ENCODE results near the gene HDHD3.
"Not testable (repeated sequence)": the region's sequence is repeated elsewhere in the genome, so short reads cannot be mapped to it uniquely, and the experiment has no call there.

The HDHD3 gene

DNA sequence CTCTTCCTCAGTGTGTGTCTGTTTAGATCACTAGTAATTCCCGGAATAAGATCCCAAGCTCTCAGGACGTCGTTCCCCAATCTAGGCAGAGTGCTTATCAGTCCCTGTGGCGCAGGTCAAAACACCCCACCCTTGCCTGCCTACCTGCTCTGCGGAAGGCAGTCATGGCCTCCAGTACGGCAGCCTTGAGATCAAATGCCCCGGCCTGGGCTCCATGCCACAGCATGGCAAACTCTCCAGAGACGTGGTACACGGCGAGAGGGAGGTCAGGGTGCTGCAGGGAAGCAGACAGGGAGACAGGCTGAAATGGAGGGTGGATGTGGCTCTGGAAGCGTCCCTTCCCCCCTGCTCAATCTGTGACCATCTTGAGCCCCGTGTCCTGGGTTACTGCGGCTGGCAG is 12.0 kb upstream of the HDHD3 start:
- no peak for DNase-seq

DNA sequence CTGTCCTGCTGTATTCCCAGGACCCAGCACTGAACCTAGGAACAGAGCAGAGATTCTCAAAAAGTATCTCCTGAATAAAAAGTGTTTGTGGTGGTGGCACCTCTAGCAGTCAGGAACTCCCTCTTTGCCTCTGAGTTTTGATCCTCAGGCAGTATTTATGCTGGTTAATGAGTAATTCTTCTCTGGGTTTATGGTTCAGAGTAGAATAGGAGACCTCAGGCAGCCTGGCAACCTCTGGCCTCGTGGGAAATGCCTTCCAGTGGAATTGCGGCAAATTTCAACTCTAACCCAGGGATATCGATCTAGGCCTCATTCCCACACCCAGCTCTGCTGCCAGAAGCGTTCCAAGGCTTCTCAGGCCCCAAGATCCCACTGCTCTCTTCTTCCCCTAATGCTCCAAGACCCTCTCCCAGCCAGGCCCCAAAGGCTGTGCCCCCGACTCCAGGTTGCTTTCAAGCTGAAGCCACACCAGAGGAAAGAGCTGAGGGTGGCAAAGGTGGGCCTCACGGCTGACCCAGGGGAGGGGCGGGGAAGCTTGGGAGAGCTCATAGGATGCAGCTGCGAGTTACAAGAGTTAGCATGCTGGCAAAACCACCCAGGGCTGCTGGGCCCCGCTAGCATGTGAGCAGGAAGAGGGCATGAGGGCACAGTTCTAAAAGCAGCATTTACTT is 10.9 kb upstream of the HDHD3 start:
- no peak for DNase-seq

DNA sequence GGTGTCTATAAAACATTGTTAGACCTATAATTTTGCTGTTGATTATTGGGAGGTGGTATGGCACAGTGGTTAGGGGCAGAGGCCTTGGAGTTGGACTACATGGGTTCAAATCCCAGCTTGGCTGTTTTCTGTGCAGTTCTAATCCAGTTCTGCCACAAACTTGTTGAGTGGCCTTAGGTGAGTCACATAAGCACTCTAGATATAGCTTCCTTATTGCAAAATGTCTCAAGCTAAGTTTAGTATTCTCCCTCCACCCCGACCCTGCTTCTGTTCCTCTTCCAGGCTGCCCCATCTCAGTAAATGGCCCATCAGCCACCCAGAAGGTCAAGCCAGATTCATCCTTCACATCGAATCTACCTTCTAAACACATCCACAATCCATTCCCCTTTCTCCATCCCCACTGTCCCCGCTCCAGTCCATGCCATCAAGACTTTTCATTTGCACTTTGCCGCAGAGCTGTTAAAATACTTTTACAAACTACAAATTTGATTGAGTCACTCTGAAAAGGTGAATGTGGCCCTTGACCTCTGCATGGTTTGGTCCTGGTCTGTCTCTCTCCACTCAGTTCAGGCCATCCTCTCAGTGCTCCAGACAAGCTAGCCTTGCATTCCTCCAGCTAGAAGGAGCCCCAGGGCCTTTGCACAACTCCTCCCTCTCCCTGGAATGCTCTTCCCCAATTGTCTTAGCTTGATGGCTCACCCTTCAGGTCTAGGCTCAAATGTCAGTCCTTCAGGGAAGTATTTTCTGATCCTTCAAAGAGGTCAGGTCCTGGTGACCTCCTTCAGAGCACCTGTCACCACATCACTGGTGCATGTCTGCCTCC is 10.0 kb upstream of the HDHD3 start:
- no peak for DNase-seq

DNA sequence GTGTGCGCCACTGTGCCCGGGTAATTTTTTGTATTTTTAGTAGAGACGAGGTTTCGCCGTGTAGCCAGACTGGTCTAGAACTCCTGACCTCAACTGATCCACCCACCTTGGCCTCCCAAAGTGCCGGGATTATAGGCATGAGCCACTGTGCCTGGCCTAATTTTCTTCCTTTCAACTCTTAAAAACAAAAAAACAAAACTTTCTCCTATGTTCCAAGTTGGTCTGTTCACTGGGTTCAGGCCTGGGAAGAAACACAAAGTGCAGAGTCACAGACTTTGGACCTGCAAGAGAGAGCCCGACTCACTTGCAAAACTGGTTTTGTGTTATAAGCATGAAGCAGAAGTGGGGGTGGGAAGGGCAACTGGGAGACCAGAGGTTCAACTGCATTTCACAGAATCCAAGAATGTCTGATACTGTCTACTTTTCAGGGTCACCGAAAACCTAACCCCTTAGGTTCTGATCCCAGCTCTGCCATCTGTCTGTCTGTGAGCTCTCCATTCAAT is 5.2 kb upstream of the HDHD3 start:
- no peak for DNase-seq

DNA sequence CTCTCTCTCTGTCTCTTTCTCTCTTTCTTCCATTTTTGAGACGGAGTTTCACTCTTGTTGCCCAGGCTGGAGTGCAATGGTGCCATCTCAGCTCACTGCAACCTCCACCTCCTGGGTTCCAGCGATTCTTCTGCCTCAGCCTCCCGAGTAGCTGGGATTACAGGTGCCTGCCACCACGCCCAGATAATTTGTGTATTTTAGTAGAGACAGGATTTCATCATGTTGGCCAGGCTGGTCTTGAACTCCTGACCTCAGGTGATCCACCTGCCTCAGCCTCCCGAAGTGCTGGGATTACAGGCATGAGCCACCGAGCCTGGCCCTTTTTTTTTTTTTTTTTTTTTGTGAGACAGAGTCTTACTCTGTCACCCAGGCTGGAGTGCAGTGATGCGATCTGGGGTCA is 4.7 kb upstream of the HDHD3 start:
- DNase-seq, result not testable (repeated sequence)

DNA sequence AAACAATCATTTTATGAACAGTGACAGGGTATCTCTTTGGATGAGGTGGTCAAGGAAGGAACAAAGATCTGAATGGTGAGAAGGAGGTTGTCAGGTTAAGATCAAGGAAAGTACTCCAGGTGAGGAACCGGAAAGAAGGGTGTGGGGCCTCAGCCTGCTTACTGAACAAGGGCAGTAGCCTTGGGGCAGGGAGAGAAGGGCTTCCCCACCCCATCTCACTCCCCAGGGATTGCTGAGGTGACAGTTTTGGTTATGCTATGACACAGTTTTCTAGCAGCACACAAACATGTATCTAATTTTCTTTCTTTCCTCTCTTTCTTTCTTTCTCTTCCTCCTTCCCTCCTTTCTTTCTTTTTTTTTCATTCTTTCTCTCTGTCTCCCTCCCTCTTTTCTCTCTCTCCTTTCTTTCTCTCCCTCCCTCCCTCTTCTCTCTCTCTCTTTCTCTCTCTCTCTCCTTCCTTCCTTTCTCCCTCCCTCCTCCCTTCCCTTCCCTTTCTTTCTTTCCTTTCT is 4.1 kb upstream of the HDHD3 start:
- no peak for DNase-seq

DNA sequence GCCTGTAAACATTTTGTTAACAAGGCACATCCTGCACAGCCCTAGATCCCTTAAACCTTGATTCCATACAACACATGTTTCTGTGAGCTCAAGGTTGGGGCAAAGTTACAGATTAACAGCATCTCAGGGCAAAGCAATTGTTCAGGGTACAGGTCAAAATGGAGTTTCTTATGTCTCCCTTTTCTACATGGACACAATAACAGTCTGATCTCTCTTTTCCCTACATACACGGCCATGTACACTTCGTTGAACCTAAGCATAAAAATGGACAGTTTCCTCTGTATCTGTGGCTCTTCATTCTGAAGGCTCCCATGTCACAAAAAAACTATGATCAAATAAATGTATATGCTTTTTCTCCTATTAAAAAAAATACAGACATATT is 3.0 kb upstream of the HDHD3 start:
- DNase-seq, result not testable (repeated sequence)

DNA sequence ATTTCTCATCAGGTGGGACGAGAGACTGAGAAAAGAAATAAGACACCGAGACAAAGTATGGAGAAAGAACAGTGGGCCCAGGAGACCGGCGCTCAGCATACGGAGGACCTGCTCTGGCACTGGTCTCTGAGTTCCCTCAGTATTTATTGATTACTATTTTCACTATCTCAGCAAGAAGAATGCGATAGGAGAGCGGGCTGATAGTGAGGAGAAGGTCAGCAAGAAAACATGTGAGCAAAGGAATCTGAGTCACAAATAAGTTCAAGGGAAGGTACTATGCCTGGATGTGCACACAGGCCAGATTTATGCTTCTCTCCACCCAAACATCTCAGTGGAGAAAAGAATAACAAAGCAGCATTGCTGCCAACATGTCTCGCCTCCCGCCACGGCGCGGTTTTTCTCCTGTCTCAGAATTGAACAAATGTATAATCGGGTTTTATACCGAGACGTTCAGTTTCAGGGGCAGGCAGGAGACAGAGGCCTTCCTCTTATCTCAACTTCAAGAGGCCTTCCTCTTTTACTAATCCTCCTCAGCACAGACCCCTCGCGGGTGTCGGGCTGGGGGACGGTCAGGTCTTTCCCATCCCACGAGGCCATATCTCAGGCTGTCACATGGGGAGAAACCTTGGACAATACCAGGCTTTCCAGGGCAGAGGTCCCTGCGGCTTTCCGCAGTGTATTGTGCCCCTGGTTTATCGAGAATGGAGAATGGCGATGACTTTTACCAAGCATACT is 2.5 kb upstream of the HDHD3 start:
- DNase-seq, result not testable (repeated sequence)

DNA sequence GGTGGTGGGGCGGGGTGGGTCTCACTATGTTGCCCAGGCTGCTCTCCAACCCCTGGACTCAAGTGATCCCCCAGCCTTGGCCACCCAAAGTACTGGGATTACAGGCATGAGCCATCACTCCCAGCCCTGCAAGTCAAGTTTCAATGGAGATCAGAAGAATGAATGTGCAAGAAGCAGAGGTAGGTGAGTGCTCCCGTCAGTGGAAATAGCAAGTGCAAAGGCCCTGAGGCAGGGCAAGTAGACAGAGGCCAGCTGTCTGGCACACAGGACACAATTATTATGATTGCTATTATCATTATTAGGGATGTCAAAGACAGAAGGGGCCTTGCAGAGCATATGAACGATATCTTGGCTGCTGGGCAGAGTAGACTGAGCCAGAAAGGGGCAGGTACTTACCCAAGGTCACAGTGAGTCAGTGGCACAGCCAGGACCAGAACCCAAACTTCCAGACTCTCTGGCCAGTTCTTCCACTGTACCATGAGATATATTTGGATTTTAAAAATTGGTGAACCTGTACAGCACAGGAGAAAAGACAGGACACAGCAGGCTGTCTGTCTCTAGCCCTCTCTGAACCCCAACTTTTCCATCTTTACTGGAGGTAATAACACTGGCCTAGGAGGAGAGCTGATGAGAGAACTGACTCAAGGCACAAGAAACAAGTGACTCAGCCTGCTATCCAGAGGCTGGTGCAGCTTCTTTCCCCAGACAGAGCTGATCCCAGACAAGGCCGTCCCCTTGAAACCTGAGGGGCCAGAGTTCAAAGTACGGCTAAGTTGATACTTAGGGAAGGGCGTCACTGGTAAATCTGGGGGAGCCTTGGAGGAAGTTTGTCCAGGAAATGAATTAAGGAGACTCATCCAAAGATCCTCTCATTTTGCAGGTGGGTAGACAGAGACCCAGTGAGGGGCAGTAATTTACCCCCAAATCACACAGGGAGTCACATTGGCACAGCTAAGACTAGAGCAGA is 1.4 kb downstream of the HDHD3 start:
- no peak for DNase-seq

DNA sequence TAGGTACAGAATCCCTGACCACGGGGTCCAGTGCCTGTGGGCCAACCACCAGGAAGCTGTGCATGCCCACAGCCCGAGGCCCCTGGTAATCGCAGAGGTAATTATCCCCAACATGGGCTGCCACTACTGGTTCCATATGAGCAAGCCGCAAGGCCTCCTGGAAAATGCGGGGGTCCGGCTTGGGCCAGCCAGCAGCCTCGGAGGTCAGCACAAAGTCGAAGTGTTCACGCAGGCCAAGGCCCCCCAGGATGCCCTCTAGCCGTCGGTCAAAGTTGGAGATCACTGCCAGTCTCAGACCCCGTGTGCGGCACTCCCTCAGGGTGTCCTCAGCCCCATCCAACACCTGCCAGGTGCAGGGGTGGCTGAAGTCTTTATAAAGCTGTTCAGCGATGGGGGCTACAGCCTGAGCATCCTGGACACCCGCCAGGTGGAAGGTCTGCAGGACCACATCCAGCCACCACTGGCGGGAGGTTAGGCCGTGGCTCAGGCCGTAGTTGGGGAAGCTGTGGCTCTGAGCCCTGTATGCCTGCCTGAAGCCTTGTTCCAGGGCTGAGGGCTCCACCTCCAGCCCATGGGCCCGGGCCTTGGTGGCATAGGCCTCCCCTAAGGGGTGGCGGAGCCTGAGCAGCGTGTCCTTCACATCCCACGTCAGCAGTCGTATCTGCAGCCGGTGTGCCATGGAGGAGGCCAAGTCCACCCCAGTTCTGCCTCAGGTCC is 3.0 kb downstream of the HDHD3 start:
- no peak for DNase-seq

DNA sequence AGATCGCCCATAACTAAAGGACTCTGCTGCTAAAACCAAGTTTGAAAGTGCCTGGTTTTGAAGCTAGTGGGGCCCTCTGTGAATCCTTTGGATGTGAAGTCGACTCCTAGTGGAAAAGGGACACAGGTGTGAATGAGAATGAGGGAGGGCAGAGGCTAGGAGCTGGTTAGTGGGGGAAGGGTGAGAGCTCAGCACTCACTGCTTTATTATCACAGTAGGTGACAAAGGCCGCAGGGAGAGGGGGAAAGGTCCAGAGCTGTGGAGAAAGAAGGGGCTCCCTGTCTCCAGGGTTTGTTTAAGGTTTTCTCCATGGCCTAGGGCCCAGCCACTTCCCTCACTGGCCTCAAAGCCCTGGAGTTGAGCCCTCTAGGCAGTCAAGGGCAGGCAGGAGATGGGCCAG is 3.5 kb downstream of the HDHD3 start:
- DNase-seq, result no peak

DNA sequence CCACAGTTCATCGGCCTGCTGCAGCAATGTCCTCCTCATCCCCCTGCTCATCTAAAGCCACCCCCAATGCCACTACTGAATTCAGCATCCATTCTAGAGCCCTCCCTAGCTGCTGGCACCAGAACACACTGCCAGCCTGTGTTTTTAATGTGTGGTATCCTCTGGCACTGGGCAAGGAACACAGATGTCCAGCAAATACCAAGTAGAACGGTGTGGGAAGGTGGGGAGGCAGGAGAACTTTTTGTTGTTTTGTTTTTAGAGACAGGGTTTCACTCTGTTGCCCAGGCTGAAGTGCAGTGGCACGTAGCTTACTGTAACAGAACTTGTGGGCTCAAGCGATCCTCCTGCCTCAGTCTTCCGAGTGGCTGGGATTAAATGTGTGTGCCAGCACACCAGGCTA is 4.7 kb downstream of the HDHD3 start:
- DNase-seq, result no peak

DNA sequence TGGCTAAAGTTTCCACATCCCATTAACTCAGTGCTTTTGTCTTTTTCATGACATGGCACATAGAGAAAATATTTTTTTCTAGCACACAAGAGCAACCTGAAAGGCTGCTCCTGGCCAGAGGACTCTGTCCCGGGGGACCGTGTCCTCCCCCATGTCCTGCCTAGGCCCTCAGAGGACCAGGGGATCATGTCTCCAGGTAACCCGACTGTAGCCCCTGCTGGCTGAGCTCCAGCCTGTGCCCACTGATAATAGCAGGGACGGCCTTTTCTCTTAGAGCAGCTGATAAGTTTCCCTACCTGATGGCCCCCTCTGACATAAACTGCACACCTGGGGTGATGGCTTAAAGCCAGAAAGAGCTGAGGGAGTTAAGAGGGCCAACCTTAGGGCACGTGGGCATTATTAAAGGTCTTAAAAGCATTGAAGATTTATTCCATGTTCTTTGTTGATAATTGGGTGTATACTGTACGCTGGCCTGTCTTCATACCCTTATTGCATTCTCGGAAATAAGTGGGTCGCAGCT is 5.9 kb downstream of the HDHD3 start:
- no peak for DNase-seq

DNA sequence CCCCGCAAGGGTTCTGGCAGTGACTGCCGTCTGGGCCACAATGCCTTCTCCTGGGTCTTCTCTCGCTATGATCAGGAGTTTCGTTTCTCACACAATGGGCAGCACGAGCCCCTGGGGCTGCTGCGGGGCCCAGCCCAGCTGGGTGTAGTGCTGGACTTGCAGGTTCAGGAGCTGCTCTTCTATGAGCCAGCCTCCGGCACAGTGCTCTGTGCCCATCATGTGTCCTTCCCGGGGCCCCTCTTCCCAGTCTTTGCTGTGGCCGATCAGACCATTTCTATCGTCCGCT is 7.0 kb downstream of the HDHD3 start:
- no peak for DNase-seq

DNA sequence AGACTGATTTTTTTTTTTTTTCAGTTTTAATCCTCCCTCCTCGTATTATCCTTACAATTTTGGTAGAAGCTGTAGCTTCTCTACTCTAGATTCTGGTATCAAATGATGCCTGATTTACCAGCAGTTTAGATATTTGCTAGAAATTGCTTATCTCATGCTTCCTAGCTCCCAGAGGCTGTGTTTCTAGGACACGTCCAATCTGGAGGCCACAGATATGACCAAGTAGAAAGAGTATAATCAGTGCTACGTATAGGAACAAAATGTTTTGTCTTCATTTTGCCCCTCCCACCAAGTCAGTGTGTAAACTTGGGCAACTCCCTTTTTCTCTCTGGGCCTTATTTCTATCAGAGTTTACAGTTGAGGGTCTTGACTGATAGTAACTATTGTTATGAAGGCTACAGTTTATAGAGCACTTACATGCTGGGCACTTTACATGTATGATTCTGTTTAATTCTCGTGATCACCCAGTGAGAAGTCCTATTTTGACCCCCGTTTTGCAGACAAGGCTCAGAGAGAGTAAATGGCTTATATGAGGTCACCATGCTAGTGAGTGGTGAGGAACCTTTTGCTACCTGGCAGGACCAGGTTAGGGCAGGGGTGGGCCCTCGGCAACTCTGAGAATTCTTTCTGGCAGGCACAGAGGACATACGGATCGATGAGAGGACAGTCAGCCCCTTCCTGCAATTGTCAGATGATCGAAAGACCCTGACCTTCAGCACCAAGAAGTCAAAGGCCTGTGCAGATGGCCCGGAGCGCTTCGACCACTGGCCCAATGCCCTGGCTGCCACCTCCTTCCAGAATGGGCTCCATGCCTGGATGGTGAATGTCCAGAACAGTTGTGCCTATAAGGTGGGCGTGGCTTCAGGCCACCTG is 7.6 kb downstream of the HDHD3 start:
- DNase-seq, result no peak

DNA sequence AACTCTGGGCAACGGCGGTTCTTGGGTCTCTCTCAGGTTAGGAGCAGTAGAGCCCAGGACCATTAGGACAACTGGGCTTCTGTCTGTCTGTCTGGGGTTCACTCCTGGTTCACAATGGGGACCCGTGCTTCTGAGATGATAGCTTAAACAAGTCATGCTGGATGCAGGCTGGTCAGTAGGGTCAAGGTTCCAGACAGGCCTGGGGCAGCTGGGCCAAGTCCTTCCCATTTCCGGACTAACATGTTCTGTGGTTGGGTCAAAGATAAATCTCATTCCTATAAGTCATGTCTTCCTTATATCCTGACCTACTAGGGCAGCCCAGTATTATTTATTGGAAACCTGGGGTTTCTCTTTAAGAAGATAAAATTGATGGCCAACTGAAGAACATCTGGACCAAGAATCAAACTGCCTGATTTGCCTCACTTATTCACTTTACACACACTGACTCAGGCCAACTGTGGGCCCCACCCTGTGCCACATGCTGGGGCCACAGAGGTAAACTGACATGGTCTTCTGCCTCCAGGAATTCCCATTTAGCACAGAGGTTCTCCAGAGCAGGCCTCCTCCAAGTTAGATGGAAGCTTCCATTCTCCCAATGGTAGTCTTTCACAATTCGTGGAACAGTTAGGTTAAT is 8.3 kb downstream of the HDHD3 start:
- DNase-seq, result no peak

DNA sequence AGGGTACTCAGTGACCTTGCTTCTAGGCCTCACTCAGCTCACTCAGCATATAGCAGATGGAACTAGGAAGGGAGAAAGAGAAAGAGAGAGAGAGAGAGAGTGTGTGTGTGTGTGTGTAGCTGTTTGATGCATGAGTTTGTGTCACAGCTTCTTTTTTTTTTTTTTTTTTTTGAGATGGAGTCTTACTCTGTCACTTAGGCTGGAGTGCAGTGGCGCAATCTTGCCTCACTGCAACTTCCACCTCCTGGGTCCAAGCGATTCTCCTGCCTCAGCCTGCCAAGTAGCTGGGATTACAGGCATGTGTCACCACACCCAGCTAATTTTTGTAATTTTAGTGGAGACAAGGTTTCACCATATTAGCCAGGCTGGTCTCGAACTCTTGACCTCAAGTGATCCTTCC is 11.1 kb downstream of the HDHD3 start:
- DNase-seq, result not testable (repeated sequence)

DNA sequence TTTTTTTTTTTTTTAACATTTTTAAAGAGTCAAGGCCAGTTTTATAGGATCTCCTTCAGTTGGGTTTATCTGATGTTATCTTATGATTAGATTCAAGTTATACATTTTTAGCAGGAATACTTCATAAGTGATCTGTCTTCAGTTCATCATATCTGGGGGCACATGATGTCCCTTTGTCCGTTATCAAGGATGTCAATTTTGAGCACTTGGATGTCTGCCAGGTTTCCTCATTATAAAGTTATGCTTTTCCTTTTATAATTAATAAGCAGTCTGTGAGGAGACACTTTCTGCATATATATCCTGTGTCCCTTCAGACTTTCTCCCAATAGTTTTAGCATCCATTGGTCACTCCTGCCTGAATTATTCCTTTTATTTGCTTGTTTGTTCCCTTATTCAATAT is 11.8 kb downstream of the HDHD3 start:
- no peak for DNase-seq

DNA sequence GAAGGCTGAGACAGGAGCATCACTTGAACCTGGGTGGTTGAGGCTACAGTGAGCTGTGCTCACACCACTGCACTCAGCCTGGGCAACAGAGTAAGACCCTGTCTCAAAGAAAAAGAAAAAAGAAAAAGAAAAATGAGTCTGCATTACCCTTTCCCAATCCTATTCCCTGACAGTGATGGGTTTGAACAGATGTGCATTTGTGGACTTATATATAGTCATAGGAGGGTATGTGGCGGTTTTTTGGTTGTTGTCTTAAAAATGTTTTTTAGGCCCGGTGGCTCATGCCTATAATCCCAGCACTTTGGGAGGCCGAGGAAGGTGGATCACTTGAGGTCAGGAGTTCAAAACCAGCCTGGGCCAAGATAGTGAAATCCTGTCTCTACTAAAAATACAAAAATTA is 13.4 kb downstream of the HDHD3 start:
- no peak for DNase-seq
